Non-pigmented ciliary epithelial cell (primary cell): ENCODE data around the gene ALG2.

Source experiments
- DNase-seq: peaks from one replicate; pipeline ENCODE4 v3.0.0-alpha.2; 2010; ENCODE audit warnings: low read depth

Gene ALG2

GRCh38 chr9:99192786-99193465 lies 28.8 kb downstream of the ALG2 start:
- no peak for DNase-seq

GRCh38 chr9:99190597-99191283 lies 31.0 kb downstream of the ALG2 start:
- DNase-seq = no peak

GRCh38 chr9:99189887-99190596 lies 31.7 kb downstream of the ALG2 start:
- no peak for DNase-seq

GRCh38 chr9:99189186-99189585 lies 32.6 kb downstream of the ALG2 start:
- DNase-seq = no peak

GRCh38 chr9:99187311-99187710 lies 34.4 kb downstream of the ALG2 start:
- DNase-seq = no peak

- DNase-seq = no peak
These were observed 35.8 kb downstream of the ALG2 start for GRCh38 chr9:99185934-99186333.

GRCh38 chr9:99185348-99185632 lies 36.5 kb downstream of the ALG2 start:
- DNase-seq = no peak

- DNase-seq = peak; percentile 82
These were observed 37.0 kb downstream of the ALG2 start for GRCh38 chr9:99184475-99185347.

GRCh38 chr9:99184110-99184474 lies 37.6 kb downstream of the ALG2 start:
- no peak for DNase-seq

- no peak for DNase-seq
These were observed 38.1 kb downstream of the ALG2 start for GRCh38 chr9:99183616-99184015.

GRCh38 chr9:99182356-99182755 lies 39.4 kb downstream of the ALG2 start:
- DNase-seq = no peak

GRCh38 chr9:99181621-99182020 lies 40.1 kb downstream of the ALG2 start:
- DNase-seq = peak; percentile 51

GRCh38 chr9:99181206-99181605 lies 40.5 kb downstream of the ALG2 start:
- DNase-seq = no peak

- no peak for DNase-seq
These were observed 41.1 kb downstream of the ALG2 start for GRCh38 chr9:99180662-99181061.

- no peak for DNase-seq
These were observed 41.5 kb downstream of the ALG2 start for GRCh38 chr9:99180199-99180598.

- DNase-seq = no peak
These were observed 42.5 kb downstream of the ALG2 start for GRCh38 chr9:99178912-99179872.

- no peak for DNase-seq
These were observed 44.0 kb downstream of the ALG2 start for GRCh38 chr9:99177576-99178366.

- DNase-seq = no peak
These were observed 45.2 kb downstream of the ALG2 start for GRCh38 chr9:99176527-99177013.

GRCh38 chr9:99173570-99174504 lies 47.9 kb downstream of the ALG2 start:
- no peak for DNase-seq
